GM23248 (cell line): ENCODE results near the gene CARMIL1. TPM values are rescaled to one million over a fixed set of nuclear protein-coding genes. Genes with fewer than 3 reads are reported as not detected.
"Not testable (repeated sequence)": the region's sequence is repeated elsewhere in the genome, so short reads cannot be mapped to it uniquely, and the experiment has no call there.

Source experiments
- DNase-seq: peaks from one replicate; pipeline ENCODE4 v3.0.0-alpha.2; 2015
- H2AFZ ChIP-seq: fragments of 200-600 bp; sonication (generic); 2 replicates; pipeline ENCODE4 v1.6.1; 2016; ENCODE audit warnings: antibody characterized with exemption
- H3F3A ChIP-seq: fragments of 200-600 bp; sonication (generic); 2 replicates; pipeline ENCODE4 v1.6.1; 2016; ENCODE audit warnings: mild to moderate bottlenecking, antibody characterized with exemption, mixed run types; ENCODE audit not compliant: insufficient read depth
- H3K27ac ChIP-seq: fragments of 200-600 bp; sonication (generic); 2 replicates; pipeline ENCODE4 v1.5.1; 2016; ENCODE audit warnings: mild to moderate bottlenecking
- H3K27me3 ChIP-seq: fragments of 200-600 bp; sonication (generic); replicated peaks from 2 replicates; pipeline ENCODE4 v1.6.1; 2016; ENCODE audit warnings: mild to moderate bottlenecking; ENCODE audit not compliant: insufficient read depth
- H3K36me3 ChIP-seq: fragments of 200-600 bp; sonication (generic); 2 replicates; pipeline ENCODE4 v1.6.1; 2016; ENCODE audit warnings: low read depth, mild to moderate bottlenecking
- H3K4me1 ChIP-seq: fragments of 200-600 bp; sonication (generic); 2 replicates; pipeline ENCODE4 v1.6.1; 2016; ENCODE audit warnings: mild to moderate bottlenecking; ENCODE audit not compliant: insufficient read depth
- H3K4me2 ChIP-seq: fragments of 200-600 bp; sonication (generic); one replicate; pipeline ENCODE4 v1.6.1; 2016; ENCODE audit warnings: mild to moderate bottlenecking; ENCODE audit not compliant: unreplicated experiment
- H3K4me3 ChIP-seq: fragments of 200-600 bp; sonication (generic); 2 replicates; pipeline ENCODE4 v1.5.1; 2016; ENCODE audit warnings: mild to moderate bottlenecking
- H3K79me2 ChIP-seq: fragments of 200-600 bp; sonication (generic); 2 replicates; pipeline ENCODE4 v1.6.1; 2016; ENCODE audit warnings: mild to moderate bottlenecking; ENCODE audit not compliant: insufficient read depth
- H3K9ac ChIP-seq: fragments of 200-600 bp; sonication (generic); 2 replicates; pipeline ENCODE4 v1.6.1; 2016; ENCODE audit warnings: mild to moderate bottlenecking
- H3K9me2 ChIP-seq: fragments of 200-600 bp; sonication (generic); 2 replicates; pipeline ENCODE4 v1.6.1; 2016; ENCODE audit warnings: mixed run types, mild to moderate bottlenecking, moderate library complexity; ENCODE audit not compliant: insufficient read depth
- H3K9me3 ChIP-seq: fragments of 200-600 bp; sonication (generic); one replicate; pipeline ENCODE4 v1.6.1; 2017; ENCODE audit warnings: low read depth
- H4K20me1 ChIP-seq: fragments of 200-600 bp; sonication (generic); 2 replicates; pipeline ENCODE4 v1.6.0; 2016; ENCODE audit not compliant: insufficient read depth
- EZH2 ChIP-seq: fragments of 200-600 bp; sonication (generic); IDR thresholded peaks from 2 replicates; pipeline ENCODE4 v1.6.1; 2018; ENCODE audit warnings: antibody characterized with exemption, mild to moderate bottlenecking; ENCODE audit not compliant: insufficient read depth, poor library complexity, severe bottlenecking
- EZH2phosphoT487 ChIP-seq: fragments of 200-600 bp; sonication (generic); IDR thresholded peaks from 2 replicates; pipeline ENCODE4 v1.6.1; 2018; ENCODE audit warnings: antibody characterized with exemption, moderate library complexity, mild to moderate bottlenecking, low read depth; ENCODE audit not compliant: insufficient read depth
- WGBS, 2 experiments: methylation state at CpG; one replicate each; pipeline ENCODE4 v1.1.6; 2015 to 2017; ENCODE audit warnings: low lambda C conversion rate in 2 of 2, low coverage in 1 of 2; ENCODE audit errors: missing lambda C conversion rate in 2 of 2; 5-methylcytosine and 5-hydroxymethylcytosine counted together
- in situ Hi-C: fragments of 300-500 bp; cut with MboI; formaldehyde crosslinking; loops from 2 replicates; pipeline ENCODE4 v1.15.0; 2020
- polyA plus RNA-seq: library from polyadenylated mRNA; unstranded; fragments of >200 nt; fragmentation: Nextera tagmentation; extraction: Ambion mirVana; gene quantifications from 2 replicates; pipeline ENCODE4 v1.2.1, GENCODE V29; 2016
- total RNA-seq: library from RNA; depleted of rRNA; stranded (reverse); fragments of >200 nt; shearing (Covaris generic); gene quantifications from 2 replicates; pipeline ENCODE4 v1.2.3, GENCODE V29; 2014

The CARMIL1 gene
- total and polyA plus RNA-seq, 2 experiments from 2014 or later: 10.9 to 11.0 TPM

DNA sequence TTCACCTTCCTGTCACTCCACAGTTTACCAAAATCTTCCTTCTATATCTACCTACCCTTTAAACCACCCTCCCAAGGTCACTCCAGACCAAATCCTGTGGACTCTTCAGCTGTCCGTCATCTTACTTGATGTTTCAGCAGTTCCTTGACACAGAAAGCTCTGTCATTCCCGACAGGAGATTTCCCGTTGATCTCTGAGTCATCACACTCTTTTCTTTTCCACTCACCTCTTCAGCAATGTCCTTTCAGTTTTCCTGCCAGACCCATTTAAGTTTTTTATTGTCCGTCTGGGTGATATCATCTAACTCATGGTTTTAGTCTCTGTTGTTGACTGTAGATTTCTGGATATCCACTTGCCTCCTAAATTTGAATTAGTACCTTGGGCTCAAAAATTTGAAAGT is 302.9 kb downstream of the CARMIL1 start:
- H3K4me3 ChIP-seq: no peak overlapping the region
- no peaks in the 10 kb centered on the region for H3K9me3 ChIP-seq
- H3K36me3 ChIP-seq: no peaks in the 10 kb centered on the region
- H2AFZ ChIP-seq: no peak overlapping the region
- H3K79me2 ChIP-seq: no peaks in the 10 kb centered on the region
- TF ChIP-seq EZH2: no peak
- TF ChIP-seq EZH2phosphoT487: no peak
- H3K4me2 ChIP-seq: no peak overlapping the region
- H3K9ac ChIP-seq: no peak overlapping the region
- no peaks in the 10 kb centered on the region for H3K4me1 ChIP-seq
- 94 to 97% methylated on average over 4 of the region's 4 CpGs for WGBS, 2 experiments
- no peak overlapping the region for H3K27ac ChIP-seq
- DNase-seq: no peak
- H3K27me3 ChIP-seq: no peaks in the 10 kb centered on the region
- H3K9me2 ChIP-seq: no peaks in the 10 kb centered on the region; the same call in 1 of the 2 replicates
- no peaks in the 10 kb centered on the region for H4K20me1 ChIP-seq
- H3F3A ChIP-seq: no peaks in the 10 kb centered on the region
- in situ Hi-C loops: no loop called here

GRCh38 chr6:25583099-25583498 is 303.9 kb downstream of the CARMIL1 start:
- H3K9ac ChIP-seq: no peak overlapping the region
- H2AFZ ChIP-seq: no peak overlapping the region
- no peaks in the 10 kb centered on the region for H3K9me3 ChIP-seq
- H3K4me3 ChIP-seq: no peak overlapping the region
- DNase-seq: no peak
- no peak overlapping the region for H3K27ac ChIP-seq
- no peaks in the 10 kb centered on the region for H3K79me2 ChIP-seq
- no peak overlapping the region for H3K4me2 ChIP-seq
- no peaks in the 10 kb centered on the region for H4K20me1 ChIP-seq
- H3F3A ChIP-seq: no peaks in the 10 kb centered on the region
- H3K9me2 ChIP-seq: no peaks in the 10 kb centered on the region; the same call in 1 of the 2 replicates
- no peaks in the 10 kb centered on the region for H3K27me3 ChIP-seq
- no peaks in the 10 kb centered on the region for H3K4me1 ChIP-seq
- TF ChIP-seq EZH2 (no peak), EZH2phosphoT487 (no peak)
- in situ Hi-C loops: no loop called here
- H3K36me3 ChIP-seq: no peaks in the 10 kb centered on the region

DNA sequence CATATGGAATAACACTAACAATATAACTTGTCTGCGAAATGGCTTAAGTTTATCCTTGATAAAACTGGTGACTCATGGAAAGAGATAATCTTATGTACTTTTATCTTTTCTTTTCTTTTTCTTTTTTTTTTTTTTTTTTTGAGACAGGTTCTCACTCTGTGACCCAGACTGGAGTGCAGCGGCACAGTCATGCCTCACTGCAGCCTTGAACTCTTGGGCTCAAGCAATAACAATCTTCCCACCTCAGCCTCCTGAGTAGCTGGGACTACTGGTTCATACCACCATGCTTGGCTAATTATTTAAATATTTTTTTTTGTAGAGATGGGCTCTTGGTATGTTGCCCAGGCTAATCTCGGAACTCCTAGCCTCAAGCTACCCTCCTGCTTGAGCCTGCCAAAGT is 304.7 kb downstream of the CARMIL1 start:
- no peak for DNase-seq
- in situ Hi-C loops: no loop called here
- TF ChIP-seq EZH2phosphoT487 (no peak), EZH2 (no peak)
- H3K27ac ChIP-seq: no peak overlapping the region
- no peaks in the 10 kb centered on the region for H3K4me1 ChIP-seq
- H3K9me2 ChIP-seq: no peaks in the 10 kb centered on the region; the same call in 1 of the 2 replicates
- H3K36me3 ChIP-seq: no peaks in the 10 kb centered on the region
- H3K4me3 ChIP-seq: no peak overlapping the region
- no peaks in the 10 kb centered on the region for H3K27me3 ChIP-seq
- no peak overlapping the region for H3K4me2 ChIP-seq
- no peak overlapping the region for H3K9ac ChIP-seq
- no peaks in the 10 kb centered on the region for H3K9me3 ChIP-seq
- no peaks in the 10 kb centered on the region for H3K79me2 ChIP-seq
- no peaks in the 10 kb centered on the region for H3F3A ChIP-seq
- 90 to 91% methylated on average over 3 of the region's 3 CpGs for WGBS, 2 experiments
- H4K20me1 ChIP-seq: no peaks in the 10 kb centered on the region
- no peak overlapping the region for H2AFZ ChIP-seq

DNA sequence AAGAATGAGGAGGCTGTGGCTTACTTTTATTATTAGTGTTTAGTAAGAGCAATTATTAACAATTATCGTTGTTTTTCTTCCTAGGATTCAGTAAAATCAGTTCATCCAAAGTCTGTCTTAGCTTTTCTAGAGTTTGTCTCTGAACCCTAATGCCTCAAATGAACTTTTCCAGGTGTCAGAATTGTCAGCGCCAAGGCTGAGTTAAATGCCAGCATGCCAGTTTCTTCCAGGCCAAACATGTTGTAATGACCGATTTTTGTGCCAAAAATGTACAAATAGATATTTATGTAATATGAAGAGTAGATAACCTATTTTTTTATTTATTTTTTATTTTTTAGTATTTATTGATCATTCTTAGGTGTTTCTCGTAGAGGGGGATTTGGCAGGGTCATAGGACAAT is 306.1 kb downstream of the CARMIL1 start:
- DNase-seq: no peak
- H4K20me1 ChIP-seq: no peaks in the 10 kb centered on the region
- WGBS, 2 experiments: 74% methylated on average over 4 of the region's 4 CpGs
- H3K4me2 ChIP-seq: no peak overlapping the region
- no peaks in the 10 kb centered on the region for H3K36me3 ChIP-seq
- no peaks in the 10 kb centered on the region for H3K79me2 ChIP-seq
- no peaks in the 10 kb centered on the region for H3K27me3 ChIP-seq
- H3K9me3 ChIP-seq: no peaks in the 10 kb centered on the region
- in situ Hi-C loops: no loop called here
- H3K27ac ChIP-seq: no peak overlapping the region
- H2AFZ ChIP-seq: no peak overlapping the region
- H3K4me3 ChIP-seq: no peak overlapping the region
- H3K9ac ChIP-seq: no peak overlapping the region
- no peaks in the 10 kb centered on the region; the same call in 1 of the 2 replicates for H3K9me2 ChIP-seq
- TF ChIP-seq EZH2: no peak
- no peak for TF ChIP-seq EZH2phosphoT487
- H3K4me1 ChIP-seq: no peaks in the 10 kb centered on the region
- no peaks in the 10 kb centered on the region for H3F3A ChIP-seq

DNA sequence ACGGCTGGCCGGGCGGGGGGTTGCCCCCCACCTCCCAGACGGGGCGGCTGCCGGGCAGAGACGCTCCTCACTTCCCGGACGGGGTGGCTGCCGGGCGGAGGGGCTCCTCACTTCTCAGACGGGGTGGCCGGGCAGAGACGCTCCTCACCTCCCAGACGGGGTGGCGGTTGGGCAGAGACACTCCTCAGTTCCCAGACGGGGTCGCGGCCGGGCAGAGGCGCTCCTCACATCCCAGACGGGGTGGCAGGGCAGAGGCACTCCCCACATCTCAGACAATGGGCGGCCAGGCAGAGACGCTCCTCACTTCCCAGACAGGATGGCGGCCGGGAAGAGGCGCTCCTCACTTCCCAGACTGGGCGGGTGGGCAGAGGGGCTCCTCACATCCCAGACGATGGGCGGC is 306.9 kb downstream of the CARMIL1 start:
- H3K9me3 ChIP-seq, H3K27me3 ChIP-seq, H3F3A ChIP-seq, H4K20me1 ChIP-seq, H3K9me2 ChIP-seq, H2AFZ ChIP-seq, in situ Hi-C loops, H3K79me2 ChIP-seq, H3K4me1 ChIP-seq, DNase-seq, H3K4me2 ChIP-seq, H3K27ac ChIP-seq, H3K4me3 ChIP-seq, H3K36me3 ChIP-seq, H3K9ac ChIP-seq: not testable (repeated sequence)
- 86 to 92% methylated on average over 6 to 21 of the region's 30 CpGs for WGBS, 2 experiments
